ENCODE results near the gene VWA7.

Gene VWA7

DNA sequence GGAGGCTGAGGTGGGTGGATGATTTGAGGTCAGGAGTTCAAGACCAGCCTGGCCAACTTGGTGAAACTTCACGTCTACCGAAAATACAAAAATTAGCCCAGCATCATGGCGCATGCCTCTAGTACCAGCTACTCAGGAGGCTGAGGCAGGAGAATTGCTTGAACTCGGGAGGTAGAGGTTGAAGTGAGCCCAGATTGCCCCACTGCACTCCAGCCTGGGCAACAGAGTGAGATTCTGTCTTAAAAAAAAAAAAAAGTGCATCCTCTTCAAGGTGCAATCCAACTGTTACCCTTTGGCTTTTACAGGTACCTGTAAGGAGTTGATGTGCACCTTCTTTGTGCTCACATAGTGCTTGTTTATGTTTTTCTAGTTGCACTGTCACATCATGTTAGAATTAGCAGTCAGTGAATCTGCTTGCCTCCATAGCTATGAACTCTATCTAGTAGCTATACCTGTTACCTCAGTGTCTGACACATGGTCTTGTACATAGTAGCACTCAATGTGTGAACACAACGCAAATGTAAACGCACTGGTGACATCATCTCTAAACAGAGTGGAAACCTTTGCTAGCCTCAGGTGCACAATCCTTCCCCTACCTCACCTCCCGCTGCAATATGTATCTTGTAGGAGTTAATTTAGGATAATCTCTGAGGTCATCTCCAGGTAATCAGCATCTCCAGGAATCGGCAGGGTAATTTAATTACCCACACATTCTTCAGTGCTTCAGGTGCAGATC is 27.7 kb downstream of the VWA7 start:
- DNase-seq (ENCODE audit: low spot score) = no peak
- TF ChIP-seq CTCF (IDR thresholded peaks at IDR 0.05; ENCODE audit: extremely low read depth, insufficient read depth, missing control alignments) = no peak
- in situ Hi-C loops (cut with MboI; ENCODE audit: low pct_unique_long_range_greater_than_20kb, low sequenced_read_pairs, unreplicated experiment) = no loop called here

- in situ Hi-C loops (cut with MboI; ENCODE audit: low pct_unique_long_range_greater_than_20kb, low sequenced_read_pairs, unreplicated experiment) = no loop called here
- no peak for TF ChIP-seq CTCF (IDR thresholded peaks at IDR 0.05; ENCODE audit: extremely low read depth, insufficient read depth, missing control alignments)
Observed at GRCh38 chr6:31744422-31744821, 32.7 kb downstream of the VWA7 start.

DNA sequence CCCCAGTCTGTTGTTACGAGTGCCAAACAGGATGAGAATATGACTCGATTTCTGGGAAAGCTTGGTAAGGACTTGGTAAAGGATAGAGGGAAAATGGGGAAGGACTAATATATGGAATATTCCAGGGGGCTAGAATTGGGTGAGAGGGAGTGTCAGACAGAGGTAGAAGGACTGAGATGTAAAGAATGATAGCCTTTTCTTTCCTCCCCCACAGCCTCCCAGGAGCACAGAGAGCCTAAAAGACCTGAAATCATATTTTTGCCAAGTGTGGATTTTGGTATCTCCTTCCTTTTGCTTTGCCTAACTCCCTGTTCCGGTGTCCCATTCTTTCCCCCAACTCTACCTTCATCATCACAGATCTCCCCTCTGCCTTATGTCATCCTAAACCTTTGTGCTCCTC is 34.2 kb downstream of the VWA7 start:
- in situ Hi-C loops (cut with MboI; ENCODE audit: low pct_unique_long_range_greater_than_20kb, low sequenced_read_pairs, unreplicated experiment) = no loop called here
- no peak for DNase-seq (ENCODE audit: low spot score)
- no peak for TF ChIP-seq CTCF (IDR thresholded peaks at IDR 0.05; ENCODE audit: extremely low read depth, insufficient read depth, missing control alignments)

More at GRCh38 chr6:31744422-31744821, 32.7 kb downstream of the VWA7 start:
- DNase-seq (ENCODE audit: low spot score) = no peak

- no peak for TF ChIP-seq CTCF (IDR thresholded peaks at IDR 0.05; ENCODE audit: extremely low read depth, insufficient read depth, missing control alignments)
- in situ Hi-C loops (cut with MboI; ENCODE audit: low pct_unique_long_range_greater_than_20kb, low sequenced_read_pairs, unreplicated experiment) = no loop called here
- no peak for DNase-seq (ENCODE audit: low spot score)
Observed at GRCh38 chr6:31741815-31742214, 35.3 kb downstream of the VWA7 start.

GRCh38 chr6:31740397-31741223 is 36.5 kb downstream of the VWA7 start:
- DNase-seq (ENCODE audit: low spot score) = no peak
- no peak for TF ChIP-seq CTCF (IDR thresholded peaks at IDR 0.05; ENCODE audit: extremely low read depth, insufficient read depth, missing control alignments)

GRCh38 chr6:31739639-31740396 is 37.3 kb downstream of the VWA7 start, which contains the start of gene MSH5:
Gene MSH5, plus strand, starts transcription at chr6:31740005. Its CDS starts 462 bp downstream, at chr6:31740467.
- DNase-seq (ENCODE audit: low spot score) = peak; percentile 98
- no peak for TF ChIP-seq CTCF (IDR thresholded peaks at IDR 0.05; ENCODE audit: extremely low read depth, insufficient read depth, missing control alignments)
- in situ Hi-C loops (cut with MboI; ENCODE audit: low pct_unique_long_range_greater_than_20kb, low sequenced_read_pairs, unreplicated experiment) = no loop called here

More at GRCh38 chr6:31740397-31741223, 36.5 kb downstream of the VWA7 start:
- in situ Hi-C loops (cut with MboI; ENCODE audit: low pct_unique_long_range_greater_than_20kb, low sequenced_read_pairs, unreplicated experiment) = no loop called here

Measured in GM13977 (cell line).